Stimulated activated CD8-positive, alpha-beta memory T cell treated with anti-CD3 and anti-CD28 coated beads, Interleukin-12 subunit alpha, Interleukin-12 subunit beta, amount 100 ng/mL, for 24 hours (primary cell): ENCODE results near the gene PPFIBP1.
A peak's percentile ranks its signal among the peaks of the same experiment; 100 is the strongest.

Experiments used
- DNase-seq: peaks from one replicate; pipeline ENCODE4 v3.0.0-alpha.2; 2020; ENCODE audit errors: extremely low read depth

Gene PPFIBP1

DNA sequence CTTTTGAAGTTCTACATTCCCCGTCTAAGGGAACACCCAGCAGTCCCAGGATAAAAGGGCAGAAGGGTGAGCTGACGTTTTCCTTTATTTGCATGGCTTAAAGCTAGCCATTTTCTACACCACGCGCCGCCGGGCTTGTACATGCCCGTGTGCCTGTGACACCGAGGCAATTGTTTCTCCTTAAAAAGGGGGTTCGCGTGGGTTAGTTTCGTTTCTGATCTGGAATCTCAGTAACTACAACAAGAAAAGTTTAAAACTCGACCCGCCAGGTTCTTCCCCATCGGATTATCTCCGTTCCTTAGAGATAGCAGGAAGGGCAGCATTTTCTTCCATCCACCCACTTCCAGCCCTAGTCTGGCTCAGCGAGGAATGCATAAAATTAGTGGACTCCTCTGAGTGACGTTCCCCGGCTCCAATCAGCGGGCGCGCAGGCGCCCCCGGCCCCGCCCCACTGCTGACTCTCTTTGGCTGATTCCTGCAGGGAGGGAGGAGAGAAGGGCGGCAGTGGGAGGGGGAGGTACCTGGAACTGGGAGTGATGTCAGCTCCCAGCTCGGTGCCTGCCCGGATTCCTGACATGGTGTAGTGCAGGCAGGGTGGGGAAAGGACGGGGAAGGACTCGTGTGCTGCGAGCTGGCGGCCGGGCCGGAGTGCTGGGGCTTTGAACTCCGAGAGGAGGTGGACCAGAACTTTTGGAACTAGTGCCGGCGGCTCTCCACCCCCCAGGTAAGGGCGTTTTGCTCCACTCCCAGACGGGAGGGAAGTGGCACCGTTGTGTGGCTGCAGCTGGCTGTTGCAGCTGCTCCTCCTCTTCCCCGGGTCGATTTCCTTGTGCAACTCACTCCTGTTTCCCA lies at the start of gene PPFIBP1:
PPFIBP1 (plus strand) TSS at position 565 of the 852 bp plus-strand sequence. CDS start 109,191 bp downstream, outside the sequence.
- DNase-seq: peak; percentile 90

DNA sequence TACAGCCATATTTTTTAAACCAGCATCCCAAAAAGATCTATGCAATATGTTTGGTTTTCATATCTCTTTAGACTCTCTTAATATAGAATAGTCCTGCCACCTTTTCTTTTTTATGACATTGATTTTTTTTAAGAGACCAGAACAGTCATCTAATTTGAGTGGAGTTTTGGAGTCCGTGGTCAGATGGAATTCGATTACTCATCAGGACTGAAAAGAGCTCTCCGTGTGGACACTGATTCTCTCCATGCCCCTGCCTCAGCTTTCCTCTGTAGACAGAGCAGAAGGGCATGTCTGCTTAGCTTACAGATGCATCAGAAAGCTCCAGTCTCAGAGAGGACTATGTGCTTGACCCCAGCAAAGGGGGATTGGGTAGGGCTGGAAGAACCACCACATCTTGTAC lies 49.7 kb upstream of the PPFIBP1 start:
- DNase-seq: no peak

DNA sequence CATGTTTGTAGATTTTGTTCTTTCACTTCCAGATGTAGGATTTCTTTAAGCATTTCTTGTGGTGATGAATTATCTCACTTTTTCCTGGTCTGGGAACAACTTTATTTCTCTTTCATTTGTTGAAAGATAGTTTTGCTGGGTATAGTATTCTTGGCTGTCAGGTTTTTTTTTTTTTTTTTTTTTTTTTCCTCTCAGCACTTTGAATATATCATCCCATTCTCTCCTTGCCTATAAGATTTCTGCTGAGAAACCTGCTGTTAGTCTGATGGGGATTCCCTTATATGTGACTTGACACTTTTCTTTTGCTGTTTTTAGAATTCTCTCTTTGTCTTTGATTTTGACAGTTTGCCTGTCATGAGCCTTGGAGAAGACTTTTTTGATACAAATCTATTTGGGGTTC lies 47.0 kb upstream of the PPFIBP1 start:
- no peak for DNase-seq

DNA sequence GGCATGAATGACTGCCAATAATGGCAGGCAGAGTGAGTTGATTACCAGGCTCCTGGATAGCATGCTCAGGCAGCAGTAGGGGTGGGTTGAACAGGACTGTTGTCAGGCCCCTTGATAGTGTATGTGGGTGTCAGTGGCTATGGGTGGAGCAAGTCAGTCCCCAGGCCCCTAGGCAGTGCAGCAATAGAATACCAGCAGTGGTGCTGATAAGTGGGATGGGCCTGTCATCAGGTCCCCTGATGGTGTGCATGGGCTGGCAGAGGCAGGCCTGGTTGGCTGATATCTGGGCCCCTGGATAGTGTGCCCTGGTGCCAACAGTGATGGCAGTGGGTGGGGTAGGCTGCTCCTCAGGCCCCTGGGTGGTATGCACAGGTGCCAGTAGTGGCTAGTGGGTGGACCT lies 45.1 kb upstream of the PPFIBP1 start:
- DNase-seq: no peak

DNA sequence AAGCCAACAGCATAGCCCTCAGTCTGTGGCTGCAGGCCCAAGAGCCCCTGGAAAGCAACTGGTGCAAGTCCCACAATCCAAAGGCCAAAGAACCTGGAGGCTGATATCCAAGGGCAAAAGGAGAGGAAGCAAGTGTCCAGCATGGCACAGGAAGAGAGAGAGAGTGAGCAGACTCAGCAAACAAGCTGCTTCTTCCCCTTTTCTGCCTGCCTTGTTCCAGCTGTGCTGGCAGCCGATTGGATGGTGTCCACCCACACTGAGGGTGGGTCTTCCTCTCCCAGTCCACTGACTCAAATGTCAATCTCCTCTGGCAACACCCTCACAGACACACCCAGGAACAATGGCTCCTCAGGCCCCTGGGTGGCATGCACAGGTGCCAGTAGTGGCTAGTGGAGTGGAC lies 44.0 kb upstream of the PPFIBP1 start:
- no peak for DNase-seq

DNA sequence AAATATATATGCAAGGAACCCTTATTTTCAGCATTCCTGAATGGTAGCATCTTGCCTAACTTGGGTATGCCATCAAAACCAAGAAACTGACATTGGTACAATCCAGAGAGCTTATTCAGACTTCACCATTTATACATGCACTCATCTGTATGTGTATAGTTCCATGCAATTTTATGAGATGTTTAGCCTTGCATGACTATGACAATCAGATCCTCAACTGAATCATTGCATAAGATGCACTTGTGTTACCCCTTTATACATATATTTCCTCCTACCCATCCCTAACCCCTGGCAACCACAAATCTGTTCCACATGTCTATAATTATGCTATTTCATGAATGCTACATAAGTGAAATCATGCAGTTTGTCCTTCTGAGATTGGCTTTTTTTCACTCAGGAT lies 37.0 kb upstream of the PPFIBP1 start:
- no peak for DNase-seq

DNA sequence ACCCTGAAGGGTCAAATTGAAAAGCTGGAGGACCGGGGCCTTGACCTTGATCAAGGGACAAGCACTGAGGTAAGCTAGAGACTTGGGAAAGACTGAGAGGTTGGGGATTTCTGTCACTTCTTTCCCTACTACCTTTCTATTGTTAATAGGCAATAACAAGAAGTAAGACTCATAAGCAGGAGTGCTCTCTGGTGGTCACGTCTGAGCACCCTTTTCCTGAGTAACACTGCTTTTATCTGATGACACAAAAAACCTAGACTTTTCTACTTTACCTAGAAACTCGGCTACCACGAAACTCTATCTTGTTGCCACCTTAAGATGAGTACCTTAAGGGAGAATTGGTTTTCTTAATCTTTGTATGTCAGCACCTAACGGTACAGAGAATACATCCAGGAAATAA lies 35.5 kb upstream of the PPFIBP1 start:
- no peak for DNase-seq

DNA sequence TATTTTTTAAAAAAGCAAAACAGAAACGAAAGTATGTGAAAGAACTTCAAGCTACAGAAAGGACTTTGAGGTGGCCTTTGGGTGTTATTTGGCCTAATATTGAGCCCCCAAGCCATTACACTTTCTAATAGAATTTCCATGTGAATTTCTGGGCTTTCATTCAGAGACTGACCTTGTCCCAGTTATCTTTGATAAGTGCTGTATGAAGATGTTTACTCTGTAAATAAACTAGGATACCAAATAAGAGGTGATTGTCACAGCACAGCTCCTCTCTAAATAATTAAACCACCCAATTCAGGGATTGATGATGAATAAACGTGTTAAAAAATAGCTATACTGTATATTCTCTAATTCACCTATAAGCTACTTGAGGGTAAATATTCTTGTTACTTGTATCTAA lies 32.8 kb upstream of the PPFIBP1 start:
- no peak for DNase-seq

DNA sequence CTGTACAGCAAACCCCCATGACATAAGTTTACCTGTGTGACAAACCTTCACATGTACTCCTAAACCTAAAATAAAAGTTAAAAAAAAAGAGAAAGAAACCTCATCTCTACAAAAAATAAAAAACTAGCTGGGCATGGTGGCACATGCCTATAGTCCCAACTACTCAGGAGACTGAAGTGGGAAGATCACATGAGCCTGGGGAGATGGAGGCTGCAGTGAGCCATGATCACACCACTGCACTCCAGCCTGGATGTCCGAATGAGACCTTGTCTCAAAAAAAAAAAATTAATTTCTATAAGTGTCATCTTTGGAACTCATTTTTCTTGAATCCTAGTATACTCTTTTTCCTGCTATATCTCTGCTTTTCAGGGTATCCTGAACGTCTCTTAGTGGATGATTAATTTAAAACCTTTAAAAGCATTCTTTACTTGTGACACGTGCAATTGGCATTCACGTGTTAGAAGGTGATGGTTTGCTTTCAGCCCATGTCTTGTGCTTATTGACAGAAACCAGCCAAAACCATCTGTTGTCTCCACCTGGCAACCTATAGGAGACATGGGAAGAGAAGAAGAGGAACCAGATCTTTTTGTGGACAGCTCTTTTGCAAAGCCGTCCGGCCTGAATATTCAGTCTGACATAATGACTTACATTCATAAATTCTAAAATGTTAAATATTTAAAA lies 30.6 kb upstream of the PPFIBP1 start:
- no peak for DNase-seq

DNA sequence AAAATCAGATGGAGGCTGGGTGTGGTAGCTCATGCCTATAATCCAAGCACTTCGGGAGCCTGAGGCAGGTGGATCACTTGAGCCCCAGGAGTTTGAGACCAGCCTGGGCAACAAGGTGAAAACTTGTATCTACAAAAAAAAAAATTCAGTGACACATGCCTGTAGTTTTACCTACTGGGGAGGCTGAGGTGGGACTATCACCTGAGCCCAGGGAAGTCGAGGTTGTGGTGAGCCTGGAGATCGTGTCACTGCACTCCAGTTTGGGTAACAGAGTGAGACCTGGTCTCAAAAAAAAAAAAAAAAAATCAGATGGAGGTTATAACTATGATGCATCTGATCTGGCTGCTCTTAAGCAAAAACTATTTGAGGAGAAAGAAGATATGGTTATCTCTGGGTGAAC lies 26.6 kb upstream of the PPFIBP1 start:
- no peak for DNase-seq

DNA sequence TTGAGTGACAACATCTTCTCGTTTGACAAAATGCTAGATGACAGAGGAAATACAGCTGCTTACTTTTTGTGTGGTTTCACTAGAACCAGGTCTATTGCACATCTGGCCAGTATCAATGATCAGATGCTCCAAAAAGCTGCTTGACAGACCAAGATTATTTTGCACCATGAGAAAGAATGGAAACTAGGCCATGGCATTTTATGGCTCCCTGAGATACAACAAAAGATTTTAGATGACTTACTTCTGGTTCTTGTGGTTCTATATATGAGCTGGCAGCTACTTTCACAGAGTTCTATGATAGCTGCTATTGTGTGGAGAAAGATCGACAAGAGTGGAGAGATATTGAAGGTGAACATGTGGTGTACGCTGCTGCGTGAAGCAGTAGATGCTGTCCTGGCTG lies 25.9 kb upstream of the PPFIBP1 start:
- no peak for DNase-seq

DNA sequence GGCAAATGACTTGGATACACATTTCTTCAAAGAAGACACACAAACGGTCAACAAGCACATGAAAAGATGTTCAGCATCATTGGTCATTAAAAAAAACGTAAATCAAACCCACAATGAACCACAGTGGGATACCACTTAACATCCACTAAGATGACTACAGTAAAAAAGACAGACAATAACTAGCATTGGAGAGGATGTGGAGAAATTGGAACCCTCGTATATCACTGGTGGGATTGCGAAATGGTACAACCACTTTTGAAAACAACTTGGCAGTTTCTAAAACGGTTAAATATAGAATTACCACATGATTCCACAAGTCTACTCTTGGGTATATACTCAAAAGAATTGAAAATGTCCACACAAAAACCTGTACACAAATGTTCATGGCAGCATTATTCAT lies 25.2 kb upstream of the PPFIBP1 start:
- DNase-seq: no peak

DNA sequence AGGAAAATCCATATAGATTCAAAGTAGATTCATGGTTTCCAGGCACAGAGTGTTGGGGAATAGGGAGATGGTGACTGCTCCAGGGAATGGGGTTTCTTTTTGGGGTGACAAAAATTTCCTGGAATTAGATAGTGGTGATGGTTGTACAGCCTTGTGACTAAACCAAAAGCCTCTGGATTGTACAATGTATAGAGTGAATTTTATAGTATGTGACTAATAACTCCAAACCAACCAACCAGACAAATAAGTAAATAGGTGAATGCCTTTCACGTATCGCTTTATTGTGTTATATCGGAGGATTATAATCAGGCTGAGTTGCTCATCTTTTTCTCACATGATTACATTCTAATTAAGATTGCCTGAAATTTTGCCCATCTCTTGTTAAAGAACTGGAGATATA lies 24.6 kb upstream of the PPFIBP1 start:
- no peak for DNase-seq

DNA sequence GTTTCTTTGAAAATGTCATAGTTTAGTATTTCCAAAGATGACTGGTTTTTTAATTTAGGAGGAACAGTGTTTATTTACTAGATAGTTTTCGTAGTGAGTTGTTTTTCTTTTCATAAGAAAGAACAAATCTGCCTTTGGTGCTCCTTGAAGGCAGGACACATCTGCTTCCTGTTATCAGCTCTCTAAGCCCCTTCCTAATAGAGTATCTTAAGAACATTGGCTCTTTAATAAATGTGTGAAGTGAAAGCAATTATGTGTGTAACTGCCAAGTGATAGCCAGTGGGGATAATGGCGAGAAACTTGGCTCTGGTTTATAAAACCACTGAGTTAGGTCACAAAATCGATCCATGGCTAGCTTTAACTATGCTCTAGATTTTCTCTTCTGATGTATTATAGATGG lies 23.5 kb upstream of the PPFIBP1 start:
- no peak for DNase-seq

DNA sequence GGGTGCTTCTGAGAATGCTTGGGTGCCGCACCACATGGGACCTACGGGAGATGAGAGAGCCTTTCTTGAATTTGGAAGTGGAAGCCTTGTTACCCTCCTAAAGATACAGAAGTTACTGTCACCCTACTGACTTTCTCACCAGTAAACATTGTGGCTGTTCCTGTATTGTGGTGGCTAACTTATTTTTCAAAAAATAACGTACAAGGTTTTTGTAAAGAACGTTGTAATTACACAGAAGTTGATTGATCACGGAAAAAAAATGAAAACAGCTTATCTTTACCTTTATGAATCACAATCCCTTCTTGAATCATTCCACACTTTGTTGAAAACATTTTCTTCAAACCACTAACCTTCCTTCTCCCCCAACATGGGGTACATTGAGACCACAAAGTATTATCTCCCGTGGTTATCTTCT lies 22.0 kb upstream of the PPFIBP1 start:
- no peak for DNase-seq

DNA sequence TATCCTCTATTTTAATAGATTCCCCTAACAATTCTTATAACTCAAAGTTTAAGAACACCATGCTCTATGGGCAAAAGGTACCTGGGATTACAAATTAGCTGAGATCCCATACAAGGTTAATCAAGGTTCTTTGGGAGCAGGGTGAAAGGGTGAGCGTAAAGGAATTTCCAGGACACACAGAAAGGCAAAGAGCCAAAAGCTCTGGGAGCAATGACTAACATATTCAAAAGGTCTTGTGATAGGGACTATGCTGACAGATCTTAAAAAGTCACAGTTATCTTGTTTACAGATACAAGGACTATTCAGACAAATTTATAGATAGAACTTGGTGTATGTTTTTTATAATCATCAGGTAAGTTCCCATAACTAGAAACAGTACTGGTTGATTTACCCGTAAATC lies 19.5 kb upstream of the PPFIBP1 start:
- no peak for DNase-seq

DNA sequence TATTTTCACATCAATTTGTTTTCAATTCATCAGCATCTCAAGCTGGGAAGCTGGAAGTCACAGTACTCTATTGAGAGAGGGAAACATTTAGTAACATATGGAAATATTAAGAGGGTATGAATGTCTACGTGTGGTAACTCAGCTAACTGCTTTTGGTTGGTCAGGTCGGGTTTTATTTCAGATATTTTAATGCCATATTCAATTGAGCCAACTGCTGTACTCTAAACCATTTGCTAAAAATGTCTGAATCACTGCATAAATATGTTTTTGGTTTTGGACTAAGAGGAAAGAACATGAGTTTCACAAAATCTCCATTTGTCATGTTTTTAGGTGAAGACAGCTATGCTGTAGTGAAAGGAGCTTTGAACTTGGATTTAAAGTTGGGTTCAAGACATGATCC lies 18.9 kb upstream of the PPFIBP1 start:
- DNase-seq: no peak

DNA sequence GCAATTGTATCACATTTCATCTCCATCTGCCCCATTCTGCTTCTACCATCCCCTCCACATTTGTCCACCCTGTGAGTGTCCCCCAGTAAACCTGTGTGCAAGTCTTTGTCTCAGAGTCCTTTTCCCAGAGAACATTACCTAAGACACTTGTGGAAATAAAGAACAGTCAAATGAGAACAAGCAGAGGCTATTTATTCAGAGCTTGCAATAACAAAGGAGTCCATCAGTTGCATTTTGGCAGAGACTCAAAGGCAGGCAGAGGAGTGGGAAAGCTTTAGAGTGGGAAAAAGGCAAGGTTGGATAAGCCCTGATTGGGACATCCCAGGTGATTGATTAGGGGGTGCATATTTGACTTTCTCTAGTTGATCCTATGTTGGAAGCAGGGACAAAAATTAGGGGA lies 18.2 kb upstream of the PPFIBP1 start:
- no peak for DNase-seq

DNA sequence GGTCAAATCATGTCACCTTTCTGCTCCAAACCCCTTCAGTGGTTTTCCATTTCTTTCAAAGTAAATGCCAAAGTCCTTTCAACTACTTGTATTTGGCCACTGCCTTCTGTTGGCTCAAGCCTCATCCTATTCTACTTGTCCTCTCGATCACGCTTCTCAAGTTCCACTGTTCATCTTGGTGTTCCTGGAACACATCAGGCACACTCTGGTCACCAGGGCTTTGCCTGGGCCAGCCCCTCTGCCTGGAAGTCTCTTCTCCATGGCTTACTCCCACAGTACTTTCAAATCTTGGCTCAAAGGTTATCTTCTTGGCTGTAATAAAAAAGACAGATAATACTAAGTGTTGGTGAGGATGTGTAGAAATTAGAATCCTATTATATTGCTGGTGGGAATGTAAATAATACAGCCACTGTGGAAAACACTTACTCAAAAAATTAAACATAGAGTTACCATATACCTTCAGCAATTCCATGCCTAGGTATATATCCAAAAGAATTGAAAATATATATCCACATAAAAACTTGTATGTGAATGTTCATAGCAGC lies 17.3 kb upstream of the PPFIBP1 start:
- no peak for DNase-seq

DNA sequence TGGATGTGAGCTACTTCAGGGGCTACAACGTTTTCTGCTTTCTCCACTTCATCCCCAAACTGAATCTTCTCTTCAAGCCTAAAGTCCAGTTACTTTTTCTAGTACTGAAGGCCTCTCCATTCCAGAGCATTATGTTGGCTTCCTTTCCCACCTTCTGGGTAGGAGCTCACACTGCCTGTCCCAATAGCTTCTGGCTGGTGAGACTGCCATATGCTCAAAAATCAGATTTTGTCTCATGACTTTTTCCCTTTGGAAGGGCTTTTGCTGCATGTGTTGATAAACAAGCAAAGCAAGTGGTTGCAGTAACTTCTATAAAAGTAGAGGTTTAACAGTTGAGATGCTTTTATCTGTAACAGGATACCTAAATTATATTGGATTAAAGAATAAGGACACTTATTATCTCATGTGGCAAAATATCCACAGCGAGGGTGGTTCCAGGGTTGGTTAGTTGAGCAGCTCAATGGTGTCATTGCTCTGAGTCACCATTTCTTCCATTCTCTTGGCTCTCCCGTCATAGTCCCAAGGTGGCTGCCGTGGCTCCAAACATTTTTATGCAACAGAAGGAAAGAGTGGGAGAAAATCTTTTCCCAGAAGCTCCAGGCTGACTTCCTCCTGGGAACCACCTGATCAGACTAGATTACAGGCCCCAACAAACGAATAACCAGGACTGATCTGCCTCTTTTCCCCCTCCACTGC lies 15.1 kb upstream of the PPFIBP1 start:
- no peak for DNase-seq

DNA sequence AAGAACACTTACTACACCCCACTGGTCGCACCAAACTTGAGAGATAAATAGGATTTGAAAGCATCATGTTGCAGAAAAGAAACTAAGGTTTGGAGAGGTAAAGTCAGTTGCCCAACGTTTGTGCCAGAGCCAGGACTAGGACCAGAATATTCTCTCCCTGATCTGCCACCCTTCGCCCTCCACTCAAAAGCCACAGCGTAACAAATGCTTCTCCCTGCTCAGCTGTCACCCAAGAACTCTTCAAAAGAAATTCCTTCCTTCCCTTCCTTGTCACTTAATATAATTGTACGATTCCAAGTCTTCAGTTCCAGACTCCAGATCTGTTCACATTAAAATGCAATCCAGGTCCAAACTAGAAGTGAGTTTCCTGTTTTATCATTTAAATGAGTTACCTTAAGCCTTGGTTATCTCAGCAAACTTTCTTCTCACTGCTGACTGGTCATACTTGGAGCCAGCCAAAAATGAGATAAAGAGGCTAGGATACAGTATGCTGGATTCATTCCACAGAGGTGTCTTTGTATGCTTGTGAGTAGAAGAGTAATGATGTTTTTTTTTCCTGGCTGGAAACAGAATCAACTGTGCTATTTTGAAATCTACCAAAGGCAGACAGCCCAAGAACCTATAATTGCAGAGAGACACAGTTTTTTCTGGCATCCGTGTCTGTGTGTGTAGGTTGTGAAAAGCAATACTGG lies 12.8 kb upstream of the PPFIBP1 start:
- DNase-seq: no peak

DNA sequence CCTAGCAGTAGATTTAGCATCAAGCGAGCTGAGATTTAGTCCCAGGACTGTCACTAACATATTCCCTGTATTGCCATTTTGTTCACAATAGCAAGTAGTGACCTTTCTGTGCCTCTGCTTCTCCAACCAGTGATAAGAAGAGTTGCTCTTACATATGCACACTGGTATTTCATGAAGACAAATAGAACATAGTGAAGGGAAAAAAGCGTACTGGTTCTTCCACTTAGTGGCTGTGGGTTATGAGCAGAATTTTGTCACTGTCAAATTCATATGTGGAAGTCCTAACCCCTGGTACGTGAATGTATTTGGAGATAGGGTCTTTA lies 12.3 kb upstream of the PPFIBP1 start:
- DNase-seq: no peak
